HK-2 (cell line): ENCODE data around the gene SPATA31D4.

Source experiments
- DNase-seq: peaks from one replicate; pipeline ENCODE4 v3.0.0-alpha.2; 2018; ENCODE audit not compliant: unreplicated experiment

Gene SPATA31D4

GRCh38 chr9:81964218-81965171, 36.3 kb downstream of the SPATA31D4 start:
- DNase-seq, result no peak

- DNase-seq, result no peak
Observed at GRCh38 chr9:81968026-81968425, 39.8 kb downstream of the SPATA31D4 start.

DNA sequence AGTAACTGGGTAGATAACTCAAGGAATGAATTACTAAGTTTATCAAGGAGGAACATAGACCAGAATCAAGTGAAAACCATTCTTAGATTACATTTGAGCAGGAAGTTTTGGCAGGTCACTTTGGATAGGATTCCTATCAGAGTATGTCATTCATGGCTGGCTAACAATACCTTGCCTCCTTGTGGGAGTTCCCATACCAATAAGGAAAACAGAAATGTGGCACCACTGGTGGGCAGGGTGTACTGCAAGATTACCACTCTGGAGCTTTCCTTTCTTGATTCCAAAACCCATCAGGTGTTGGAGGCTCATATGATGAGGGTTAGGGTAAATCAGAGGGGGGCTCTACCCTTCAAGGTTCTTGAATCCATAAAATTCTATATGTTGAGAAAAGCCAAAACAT, 41.7 kb downstream of the SPATA31D4 start:
- DNase-seq, result no peak

DNA sequence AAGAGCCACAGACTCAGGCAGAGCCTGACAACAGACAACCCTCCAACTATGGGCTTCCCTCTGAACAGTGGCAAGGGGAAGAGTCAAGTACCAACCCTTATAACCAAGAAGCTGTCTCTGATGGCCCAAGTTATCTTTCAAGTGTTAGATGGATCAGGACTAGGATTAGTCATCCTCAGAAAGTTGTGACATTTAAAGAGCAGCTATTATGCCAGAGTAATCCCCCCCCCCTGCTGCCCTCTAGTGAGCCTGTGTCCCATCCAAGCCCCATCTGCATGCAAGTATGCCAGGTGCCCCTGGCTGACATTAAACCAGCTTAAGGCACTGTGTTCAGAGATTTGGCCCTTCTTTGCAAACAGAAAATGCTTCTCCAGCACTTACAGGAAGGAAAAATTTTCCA, 43.5 kb downstream of the SPATA31D4 start:
- no peak for DNase-seq

GRCh38 chr9:81974764-81975163, 46.5 kb downstream of the SPATA31D4 start:
- no peak for DNase-seq

- no peak for DNase-seq
Observed at GRCh38 chr9:81976351-81976750, 48.1 kb downstream of the SPATA31D4 start.

DNA sequence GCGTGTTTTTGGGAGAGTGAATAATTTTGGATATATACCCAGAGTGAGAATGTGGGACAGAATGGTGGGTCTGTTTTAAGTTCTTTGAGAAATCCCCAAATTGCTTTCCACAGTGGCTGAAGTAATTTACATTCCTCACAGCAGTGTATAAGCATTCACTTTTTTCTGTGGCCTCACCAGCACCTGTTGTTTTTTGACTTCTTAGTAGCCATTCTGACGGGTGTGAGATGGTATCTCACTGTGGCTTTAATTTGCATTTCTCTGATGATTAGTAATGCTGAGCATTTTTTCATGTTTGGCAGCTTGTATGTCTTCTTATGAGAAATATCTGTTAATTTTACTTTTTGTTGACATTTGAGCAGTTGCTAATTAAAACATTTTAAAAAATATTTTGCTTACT, 51.0 kb downstream of the SPATA31D4 start:
- no peak for DNase-seq

- DNase-seq, result no peak
Observed at GRCh38 chr9:81980568-81980967, 52.3 kb downstream of the SPATA31D4 start.

GRCh38 chr9:81981883-81982282, 53.7 kb downstream of the SPATA31D4 start:
- DNase-seq, result no peak
